Large intestine (tissue), 12 donors: ENCODE results near the gene CCDC159. TPM values are rescaled to one million over a fixed set of nuclear protein-coding genes. Genes with fewer than 3 reads are reported as not detected.
A peak's percentile ranks its signal among the peaks of the same experiment; 100 is the strongest.
"Not testable (repeated sequence)": the region's sequence is repeated elsewhere in the genome, so short reads cannot be mapped to it uniquely, and the experiment has no call there.

Experiments
- DNase-seq, 2 donors: peaks; one replicate each; pipeline versions ENCODE4 v3.0.0 to v3.0.0-alpha.2; 2013
- H3K27ac ChIP-seq: one replicate; pipeline ENCODE4 v1.5.1; 2013; ENCODE audit warnings: low read length
- H3K27me3 ChIP-seq: 2 replicates; pipeline ENCODE4 v1.6.1; 2013; ENCODE audit warnings: low read length; ENCODE audit not compliant: control insufficient read depth, insufficient read depth
- H3K36me3 ChIP-seq: 2 replicates; pipeline ENCODE4 v1.6.1; 2013; ENCODE audit warnings: low read length; ENCODE audit not compliant: control insufficient read depth, insufficient read depth
- H3K4me1 ChIP-seq: one replicate; pipeline ENCODE4 v1.6.1; 2013; ENCODE audit warnings: low read length; ENCODE audit not compliant: control insufficient read depth, insufficient read depth
- H3K4me3 ChIP-seq: one replicate; pipeline ENCODE4 v1.5.1; 2013; ENCODE audit warnings: low read length
- H3K9me3 ChIP-seq: one replicate; pipeline ENCODE4 v1.6.1; 2013; ENCODE audit warnings: mild to moderate bottlenecking, low read depth, low read length, moderate library complexity; ENCODE audit not compliant: control insufficient read depth
- WGBS: methylation state at CpG from one replicate; pipeline ENCODE4 v1.1.5; 2013; ENCODE audit warnings: low lambda C conversion rate; ENCODE audit not compliant: insufficient coverage; 5-methylcytosine and 5-hydroxymethylcytosine counted together
- long read RNA-seq, 11 donors: transcript quantifications; one replicate each; lab custom pipeline, GENCODE V29; 2026
- polyA plus RNA-seq: library from polyadenylated mRNA; unstranded; fragments of 120-200 nt; gene quantifications from one replicate; pipeline ENCODE4 v1.2.1, GENCODE V29; 2013

Gene CCDC159, protein sequence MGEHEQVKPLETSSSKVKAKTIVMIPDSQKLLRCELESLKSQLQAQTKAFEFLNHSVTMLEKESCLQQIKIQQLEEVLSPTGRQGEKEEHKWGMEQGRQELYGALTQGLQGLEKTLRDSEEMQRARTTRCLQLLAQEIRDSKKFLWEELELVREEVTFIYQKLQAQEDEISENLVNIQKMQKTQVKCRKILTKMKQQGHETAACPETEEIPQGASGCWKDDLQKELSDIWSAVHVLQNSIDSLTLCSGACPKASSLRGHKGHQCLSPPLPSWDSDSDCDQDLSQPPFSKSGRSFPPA
- polyA plus RNA-seq, result 48.0 TPM
- long read RNA-seq, donor 1, result 0 reads
- long read RNA-seq, donor 2, partial matches to known transcripts, result 0 of 3 reads
- long read RNA-seq, donor 2, other reads (novel, unspliced or antisense), result 0 of 3 reads
- long read RNA-seq, donor 3, result 0 reads
- long read RNA-seq, donor 4, result 0 reads
- long read RNA-seq, donor 5, partial matches to known transcripts, result 0 of 1 reads
- long read RNA-seq, donor 5, other reads (novel, unspliced or antisense), result 0 of 1 reads
- long read RNA-seq, donor 6, partial matches to known transcripts, result 0 of 1 reads
- long read RNA-seq, donor 6, other reads (novel, unspliced or antisense), result 0 of 1 reads
- long read RNA-seq, donor 7, partial matches to known transcripts, result 0 of 4 reads
- long read RNA-seq, donor 7, other reads (novel, unspliced or antisense), result 0 of 4 reads
- long read RNA-seq, donor 8, transcript CCDC159-201 (11 exons, 1,062 nt), result major isoform, 5 of 7 reads
- long read RNA-seq, donor 8, partial matches to known transcripts, result 0 of 7 reads
- long read RNA-seq, donor 8, other reads (novel, unspliced or antisense), result 0 of 7 reads
- long read RNA-seq, donor 9, partial matches to known transcripts, result 0 of 3 reads
- long read RNA-seq, donor 9, other reads (novel, unspliced or antisense), result 0 of 3 reads
- long read RNA-seq, donor 10, partial matches to known transcripts, result 0 of 1 reads
- long read RNA-seq, donor 10, other reads (novel, unspliced or antisense), result 0 of 1 reads
- long read RNA-seq, donor 11, partial matches to known transcripts, result 0 of 3 reads
- long read RNA-seq, donor 11, other reads (novel, unspliced or antisense), result 0 of 3 reads

DNA sequence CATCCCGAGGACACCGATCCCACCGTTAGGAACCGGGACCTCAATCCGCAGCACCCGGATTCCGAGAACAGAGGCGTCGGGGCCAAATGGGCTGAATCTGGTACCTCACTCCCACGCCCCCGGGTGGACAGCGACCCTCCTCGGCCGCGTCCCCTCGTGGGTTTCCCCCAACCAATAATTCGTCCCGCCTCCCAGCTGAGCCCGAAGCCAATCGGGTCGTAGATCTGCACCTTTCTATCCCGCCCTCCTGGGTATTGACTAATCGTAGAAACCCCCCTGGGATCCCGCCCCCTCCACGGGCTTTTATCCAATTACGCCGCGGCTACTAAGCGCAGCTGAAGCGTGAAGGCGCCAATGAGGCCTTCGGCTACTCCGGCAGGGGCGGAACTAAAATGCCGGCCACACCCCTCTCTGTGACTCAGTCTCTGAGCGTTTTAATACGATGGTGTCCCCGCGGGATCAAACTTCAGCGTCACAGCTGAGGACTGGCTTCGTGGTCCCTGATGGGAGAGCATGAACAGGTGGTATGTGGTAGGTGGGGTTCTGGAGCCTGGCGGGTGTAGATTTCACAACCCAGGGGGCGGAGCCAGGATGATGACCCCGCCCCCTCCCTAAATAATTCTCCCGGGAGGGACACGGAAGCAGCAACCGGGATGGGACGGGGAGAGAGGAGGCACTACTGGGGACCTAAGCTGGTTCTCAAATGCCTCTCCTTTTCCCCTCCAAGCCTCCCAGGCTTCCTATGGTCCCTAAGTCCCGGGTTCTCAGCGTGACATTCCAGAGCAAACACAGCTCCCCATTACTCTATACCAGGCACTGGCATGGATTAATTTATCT lies at the start of gene CCDC159, which contains the start of gene TMEM205:
CCDC159 (plus strand) TSS at position 416 of the 837 bp plus-strand sequence; CDS start at position 504, 88 bp downstream.
TMEM205 (minus strand) TSS at position 165 of the 837 bp plus-strand sequence. CDS start 649 bp downstream, outside the sequence.
- Histone ChIP-seq H3K36me3 (peaks cover 9% of the 10 kb centered on the region), H3K27me3 (no peaks in the 10 kb centered on the region), H3K4me1 (peaks cover 28% of the 10 kb centered on the region), H3K4me3 (peak within 1 kb of the TSS; percentile 77), H3K9me3 (peaks cover 3% of the 10 kb centered on the region), H3K27ac (peak within 1 kb of the TSS; percentile 83)
- peak; percentile 98 to 100 for DNase-seq
- no CpG with 5 or more reads among the region's 50 CpGs for WGBS

DNA sequence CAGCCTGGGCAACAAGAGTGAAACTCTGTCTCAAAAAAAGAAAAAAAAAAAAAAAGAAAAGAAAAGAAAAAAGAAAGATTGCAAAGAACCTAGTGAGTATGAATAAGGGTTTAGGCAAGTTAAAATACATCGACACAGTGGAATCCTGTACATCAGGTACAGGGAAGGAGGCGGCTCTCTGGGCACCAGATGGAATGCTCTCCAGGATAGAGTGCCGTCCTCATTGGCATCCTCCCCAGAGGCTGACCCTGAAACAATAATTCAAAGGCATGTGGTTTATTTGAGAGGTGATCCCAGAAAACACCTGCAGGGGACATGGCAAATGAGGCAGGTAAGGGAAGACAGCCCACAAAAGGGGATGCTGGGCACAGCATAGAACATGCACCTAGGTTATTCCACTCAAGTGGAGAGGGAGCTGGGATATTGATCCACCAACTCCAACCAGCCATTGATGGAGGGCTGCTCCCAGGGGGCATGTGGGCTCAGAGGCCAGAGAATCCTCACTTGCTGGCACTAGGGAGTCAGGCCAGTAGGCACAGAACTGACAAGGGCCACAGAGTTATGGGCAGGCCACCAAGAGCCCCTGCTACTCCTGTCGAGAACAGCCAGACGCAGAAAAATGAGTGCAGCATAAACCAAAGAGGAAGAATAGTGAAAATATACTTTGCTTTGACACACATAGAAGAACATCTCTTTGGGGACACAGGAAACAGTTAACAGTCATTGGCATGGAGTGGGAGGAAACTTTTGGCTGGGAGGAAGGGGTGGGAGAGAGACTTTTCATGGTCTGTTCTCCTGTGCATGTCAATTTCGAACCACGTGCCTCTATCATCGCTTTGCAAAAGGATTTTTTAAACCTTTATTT lies 46.1 kb upstream of the CCDC159 start:
- DNase-seq, result no peak
- Histone ChIP-seq H3K9me3 (no peaks in the 10 kb centered on the region), H3K36me3 (no peaks in the 10 kb centered on the region), H3K4me1 (no peaks in the 10 kb centered on the region), H3K4me3 (no peak overlapping the region), H3K27ac (no peak overlapping the region), H3K27me3 (no peaks in the 10 kb centered on the region)
- 90% methylated on average over 2 of the region's 8 CpGs for whole genome bisulfite sequencing

DNA sequence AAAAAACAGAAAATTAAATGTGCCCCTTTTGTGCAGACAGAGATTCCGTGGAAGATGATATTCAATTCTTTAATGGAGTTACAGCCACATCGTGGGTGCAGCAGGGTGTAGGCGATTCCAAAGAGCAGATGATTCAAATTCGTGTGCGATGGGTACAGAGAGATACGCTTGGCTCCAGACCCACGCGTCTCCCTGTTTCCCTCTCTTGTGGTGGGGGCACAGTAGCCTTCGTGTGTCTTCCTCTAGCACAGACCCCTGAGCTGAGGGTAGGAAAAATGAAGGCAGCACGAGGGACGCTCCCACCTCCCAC lies 45.6 kb upstream of the CCDC159 start:
- Histone ChIP-seq H3K4me1 (no peaks in the 10 kb centered on the region), H3K27ac (no peak overlapping the region), H3K36me3 (no peaks in the 10 kb centered on the region), H3K9me3 (no peaks in the 10 kb centered on the region), H3K27me3 (no peaks in the 10 kb centered on the region), H3K4me3 (no peak overlapping the region)
- DNase-seq, result no peak
- WGBS, result no CpG with 5 or more reads among the region's 11 CpGs

DNA sequence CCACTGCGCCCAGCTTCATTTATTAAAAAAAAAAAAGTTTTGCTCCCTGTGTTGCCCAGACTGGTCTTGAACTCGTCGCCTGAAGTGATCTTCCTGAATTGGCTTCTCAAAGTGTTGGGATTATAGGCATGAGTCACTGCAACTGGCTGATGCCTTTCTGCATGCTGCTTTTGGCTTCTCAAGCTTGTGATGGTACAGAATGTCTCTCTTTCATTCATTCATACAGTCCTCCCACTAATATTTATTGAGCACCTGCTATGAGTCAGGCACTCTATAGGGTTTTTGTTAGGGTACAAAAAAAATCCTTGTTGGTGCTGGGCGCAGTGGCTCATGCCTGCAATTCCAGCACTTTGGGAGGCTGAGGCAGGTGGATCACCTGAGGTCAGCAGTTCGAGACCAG lies 41.4 kb upstream of the CCDC159 start:
- Histone ChIP-seq H3K27ac (no peak overlapping the region), H3K9me3 (no peaks in the 10 kb centered on the region), H3K36me3 (no peaks in the 10 kb centered on the region), H3K4me3 (no peak overlapping the region), H3K27me3 (no peaks in the 10 kb centered on the region), H3K4me1 (no peaks in the 10 kb centered on the region)
- no CpG with 5 or more reads among the region's 5 CpGs for WGBS
- no peak for DNase-seq

DNA sequence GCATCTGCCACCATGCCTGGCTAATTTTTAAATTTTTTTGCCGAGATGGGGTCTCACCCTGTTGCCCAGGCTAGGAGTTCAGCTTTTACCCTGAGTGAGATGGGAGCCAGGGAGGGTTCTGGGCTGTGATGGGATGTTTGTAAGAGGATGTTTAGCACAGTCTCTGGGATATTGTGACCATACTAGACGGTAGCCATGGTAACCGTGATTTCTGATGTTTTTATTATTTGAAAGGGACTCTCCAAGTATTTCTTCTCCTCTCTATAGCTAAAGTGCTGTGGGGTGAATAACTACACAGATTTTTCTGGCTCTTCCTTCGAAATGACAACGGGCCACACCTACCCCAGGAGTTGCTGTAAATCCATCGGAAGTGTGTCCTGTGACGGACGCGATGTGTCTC lies 40.0 kb upstream of the CCDC159 start:
- H3K4me3 ChIP-seq, result no peak overlapping the region
- H3K9me3 ChIP-seq, result peaks cover 3% of the 10 kb centered on the region
- no peak for DNase-seq
- H3K27ac ChIP-seq, result no peak overlapping the region
- H3K36me3 ChIP-seq, result no peaks in the 10 kb centered on the region
- H3K27me3 ChIP-seq, result no peaks in the 10 kb centered on the region
- H3K4me1 ChIP-seq, result no peaks in the 10 kb centered on the region
- no CpG with 5 or more reads among the region's 9 CpGs for WGBS

DNA sequence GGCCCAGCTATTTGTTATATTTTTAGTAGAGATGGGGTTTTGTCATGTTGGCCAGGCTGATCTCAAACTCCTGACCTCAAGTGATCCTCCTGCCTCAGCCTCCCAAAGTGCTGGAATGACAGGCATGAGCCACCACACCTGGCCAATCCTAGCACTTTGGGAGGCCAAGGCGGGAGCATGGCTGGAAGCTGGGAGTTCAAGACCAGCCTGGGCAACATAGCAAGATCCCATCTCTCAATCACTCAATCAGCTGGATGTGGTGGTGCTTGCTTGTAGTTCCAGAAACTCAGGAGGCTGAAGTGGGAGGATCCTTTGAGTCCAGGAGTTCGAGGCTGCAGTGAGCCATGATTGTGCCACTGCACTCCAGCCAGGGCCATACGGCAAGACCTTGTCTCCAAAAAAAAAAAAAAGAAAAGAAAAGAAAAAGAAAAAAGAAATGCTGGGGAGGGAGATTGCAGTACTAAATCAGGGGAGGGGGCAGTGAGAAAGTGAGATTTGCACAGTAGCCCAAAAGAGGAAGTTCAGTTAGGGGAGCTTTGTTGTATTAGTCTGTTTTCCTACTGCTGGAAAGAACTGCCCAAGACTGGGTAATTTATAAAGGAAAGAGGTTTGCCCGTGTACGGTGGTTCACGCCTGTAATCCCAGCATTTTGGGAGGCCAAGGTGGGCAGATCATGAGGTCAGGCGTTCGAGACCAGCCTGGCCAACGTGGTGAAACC lies 25.9 kb upstream of the CCDC159 start:
- H3K27me3 ChIP-seq, H3K9me3 ChIP-seq, H3K4me3 ChIP-seq, H3K27ac ChIP-seq, DNase-seq: not testable (repeated sequence)
- Histone ChIP-seq H3K4me1 (peaks cover 13% of the 10 kb centered on the region), H3K36me3 (peaks cover 17% of the 10 kb centered on the region)
- WGBS, result 80% methylated on average over 2 of the region's 9 CpGs

DNA sequence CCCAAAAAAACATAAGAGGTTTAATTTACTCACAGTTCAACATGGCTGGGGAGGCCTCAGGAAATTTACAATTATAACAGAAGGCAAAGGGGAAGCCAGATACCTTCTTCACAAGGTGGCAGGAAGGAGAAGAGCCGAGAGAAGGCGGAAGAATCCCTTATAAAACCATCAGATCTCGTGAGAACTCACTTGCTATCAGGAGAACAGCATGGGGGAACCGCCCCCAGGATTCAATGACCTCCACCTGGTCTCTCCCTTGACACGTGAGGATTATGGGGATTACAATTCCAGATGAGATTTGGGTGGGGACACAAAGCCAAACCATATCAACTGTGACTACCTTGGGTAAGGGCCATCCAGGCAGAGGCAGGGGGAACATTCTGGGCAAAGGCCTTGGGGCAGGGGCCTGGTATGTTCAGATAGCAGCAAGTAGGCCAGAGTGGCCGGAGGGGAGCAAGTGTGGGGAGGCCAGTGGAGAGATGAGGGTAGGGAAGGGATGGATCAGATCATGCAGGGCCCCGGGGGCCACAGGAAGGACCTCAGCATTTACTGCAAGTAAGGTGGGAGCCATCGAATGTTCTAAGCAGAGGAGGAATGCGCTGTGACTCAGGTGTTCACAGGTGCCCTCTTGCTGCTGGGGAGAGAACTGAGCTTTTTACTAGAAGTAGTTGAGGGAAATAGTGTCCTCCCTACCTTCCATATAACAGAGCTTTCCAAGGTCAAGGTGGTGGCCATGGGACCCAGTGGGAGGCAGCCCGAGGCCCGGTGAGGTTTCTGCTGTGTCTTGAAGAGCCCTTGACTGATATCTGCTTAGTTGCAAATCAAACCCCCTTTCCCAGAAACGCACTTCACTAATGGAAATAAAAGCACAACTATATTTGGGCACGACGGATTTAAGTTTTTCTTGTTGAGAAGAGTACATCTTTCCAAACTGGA lies 24.9 kb upstream of the CCDC159 start:
- peaks cover 24% of the 10 kb centered on the region for H3K36me3 ChIP-seq
- H3K4me3 ChIP-seq, result no peak overlapping the region
- no CpG with 5 or more reads among the region's 14 CpGs for WGBS
- peaks cover 13% of the 10 kb centered on the region for H3K4me1 ChIP-seq
- no peak overlapping the region for H3K27ac ChIP-seq
- peak in 1 of 2 donors; percentile 42 for DNase-seq
- H3K9me3 ChIP-seq, result no peaks in the 10 kb centered on the region
- H3K27me3 ChIP-seq, result no peaks in the 10 kb centered on the region

DNA sequence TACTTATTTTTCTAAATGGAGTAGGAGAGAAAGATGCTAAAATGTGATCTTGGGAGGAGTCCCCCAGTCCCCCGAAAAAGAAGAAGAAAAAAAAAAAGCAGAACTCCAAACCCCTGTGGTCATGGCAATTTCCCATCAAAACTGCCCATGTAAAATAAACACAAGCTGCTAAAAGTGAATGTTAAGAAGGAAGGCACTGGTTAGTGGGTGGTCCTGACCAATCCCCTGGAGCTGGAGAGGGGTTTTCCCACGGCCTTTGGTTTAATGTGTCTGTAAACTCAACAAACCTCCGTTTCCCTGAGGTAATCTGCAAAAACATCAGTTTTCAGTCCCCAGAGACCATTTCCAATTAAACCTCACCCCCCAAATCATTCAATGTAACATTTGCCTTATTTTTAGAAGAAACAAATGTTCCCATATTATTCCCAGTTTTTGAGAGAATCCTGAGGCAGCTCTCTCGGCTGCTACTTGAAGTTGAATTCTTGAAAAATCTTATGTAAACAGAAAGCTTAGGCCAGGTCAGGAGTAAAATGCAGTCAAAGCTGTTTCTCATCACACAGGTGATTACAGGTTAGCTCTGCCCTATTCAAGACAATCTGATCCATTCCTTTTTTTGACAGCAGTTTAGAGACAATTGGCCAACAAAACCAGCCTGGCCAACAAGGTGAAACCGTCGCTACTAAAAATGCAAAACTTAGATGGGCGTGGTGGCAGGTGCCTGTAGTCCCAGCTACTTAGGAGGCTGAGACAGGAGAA lies 23.9 kb upstream of the CCDC159 start:
- DNase-seq, result no peak
- 65% methylated on average over 2 of the region's 7 CpGs for WGBS
- no peak overlapping the region for H3K4me3 ChIP-seq
- no peak overlapping the region for H3K27ac ChIP-seq
- peaks cover 34% of the 10 kb centered on the region for H3K36me3 ChIP-seq
- H3K27me3 ChIP-seq, result no peaks in the 10 kb centered on the region
- peaks cover 13% of the 10 kb centered on the region for H3K4me1 ChIP-seq
- H3K9me3 ChIP-seq, result no peaks in the 10 kb centered on the region
